NCI-H1105 treated with DMSO at 0.1 percent for 48 hours (cell line): ENCODE measurements around the gene PARD3.

Source experiments
- DNase-seq: peaks from one replicate; lab custom pipeline; 2025; lab: John Stamatoyannopoulos, UW

The PARD3 gene

GRCh38 chr10:34537629-34538231 is 277.4 kb downstream of the PARD3 start:
- no peak for DNase-seq

- no peak for DNase-seq
Measured at GRCh38 chr10:34535872-34536271, 279.2 kb downstream of the PARD3 start.

- no peak for DNase-seq
Measured at GRCh38 chr10:34530778-34531177, 284.3 kb downstream of the PARD3 start.

GRCh38 chr10:34528320-34528719 is 286.8 kb downstream of the PARD3 start:
- no peak for DNase-seq

GRCh38 chr10:34526758-34527730 is 288.1 kb downstream of the PARD3 start:
- no peak for DNase-seq

GRCh38 chr10:34526186-34526585 is 288.9 kb downstream of the PARD3 start:
- no peak for DNase-seq

DNA sequence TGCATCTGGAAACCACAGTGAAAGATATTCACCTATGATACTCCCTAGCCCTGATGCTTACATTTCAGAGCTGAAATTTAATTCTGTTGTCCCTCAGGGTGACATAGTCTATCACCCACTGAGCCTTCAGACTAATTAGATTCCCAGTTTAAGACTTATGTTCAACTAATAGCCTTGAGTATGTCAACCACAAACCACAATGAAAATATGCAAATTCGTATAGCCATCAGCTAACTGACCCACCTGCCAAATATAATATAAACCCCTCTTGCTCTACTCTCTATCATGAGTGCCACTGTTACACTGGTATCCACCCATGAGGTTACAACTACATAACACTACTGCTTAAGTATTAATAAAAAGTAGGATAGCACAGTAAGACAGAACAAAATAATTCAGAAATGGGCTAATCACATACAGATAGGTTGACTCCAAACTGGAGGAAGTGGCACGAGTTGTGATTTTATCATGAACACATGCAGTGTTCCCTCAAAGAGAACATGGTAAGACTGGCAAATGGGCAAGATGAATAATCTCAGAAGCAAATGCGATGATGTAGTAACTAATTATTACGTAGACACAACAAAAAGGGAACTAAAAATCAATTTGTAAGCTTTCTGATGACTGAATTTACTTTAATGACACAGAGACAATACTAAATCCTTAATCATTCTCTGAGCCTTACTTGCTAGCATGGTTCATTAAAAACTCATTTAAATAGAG is 290.6 kb downstream of the PARD3 start:
- DNase-seq: no peak

DNA sequence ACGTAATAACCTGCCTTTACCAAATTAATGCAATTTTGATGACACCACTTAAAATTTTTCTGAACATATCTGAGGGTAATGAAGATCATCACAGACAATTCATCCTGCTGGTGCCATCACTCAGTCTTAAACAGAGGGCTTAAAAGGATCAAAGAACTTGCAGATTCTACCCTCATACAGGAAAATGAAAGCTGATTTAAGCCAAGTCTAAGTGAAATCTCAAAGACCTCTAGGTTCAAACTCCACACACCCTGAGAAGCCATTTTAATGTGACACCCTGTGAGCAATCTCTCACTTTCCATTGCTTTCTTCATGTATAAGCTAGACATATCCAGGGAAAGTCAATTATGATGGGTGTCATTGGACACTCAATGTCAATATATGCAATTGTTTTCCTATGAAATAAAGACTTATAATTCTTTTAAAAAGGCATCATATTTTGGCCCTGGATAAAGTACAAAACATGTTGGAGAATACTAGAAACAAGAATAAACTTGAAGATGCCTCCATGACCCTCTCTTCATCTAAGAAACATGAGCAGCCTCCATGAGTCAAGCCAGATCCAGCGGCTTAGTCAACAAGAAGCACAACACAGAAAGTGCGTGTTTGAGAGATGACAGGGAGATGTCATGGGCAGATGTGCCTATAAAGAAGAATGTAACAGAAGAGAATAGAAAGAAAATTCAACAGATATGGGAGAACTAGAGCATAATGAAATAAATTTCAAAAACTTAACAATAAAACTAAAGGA is 291.9 kb downstream of the PARD3 start:
- DNase-seq: no peak

DNA sequence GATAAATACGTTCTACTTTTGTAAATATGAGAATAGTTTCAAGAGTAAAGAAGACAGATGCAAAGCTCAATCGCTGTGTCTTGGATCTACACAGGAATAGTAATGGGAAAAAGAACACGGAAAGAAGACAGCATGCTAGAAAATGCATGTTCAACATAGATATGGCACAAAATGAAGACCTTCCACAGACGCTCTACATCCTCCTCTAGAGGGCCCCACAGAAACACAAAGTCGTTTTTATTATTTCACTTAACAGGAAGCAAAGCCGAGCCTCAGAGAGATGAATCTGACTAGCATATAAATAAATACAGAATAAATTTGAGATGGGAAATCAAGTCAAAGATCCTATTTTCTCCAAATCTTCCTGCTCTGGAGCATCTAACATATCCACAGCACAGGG is 292.6 kb downstream of the PARD3 start:
- DNase-seq: peak; percentile 2

DNA sequence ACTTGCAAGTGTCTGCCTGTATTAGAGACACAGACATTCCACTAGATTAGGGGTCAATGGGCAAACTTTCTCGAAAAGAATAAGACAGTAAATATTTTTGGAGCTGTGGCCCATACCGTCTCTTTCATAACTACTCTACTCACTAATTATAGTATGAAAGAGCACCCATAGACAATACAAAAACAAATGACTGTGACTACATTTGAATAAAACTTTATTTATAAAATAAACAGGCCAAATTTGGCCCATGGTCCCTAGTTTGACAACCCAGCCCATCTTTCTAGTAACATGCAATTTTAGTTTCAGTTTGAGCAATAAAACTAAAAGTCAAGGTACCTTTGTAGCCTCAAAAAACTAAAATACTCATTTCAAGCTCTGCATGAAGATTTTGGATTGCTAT is 294.6 kb downstream of the PARD3 start:
- no peak for DNase-seq

- DNase-seq: no peak
Measured at GRCh38 chr10:34520084-34520483, 295.0 kb downstream of the PARD3 start.

- no peak for DNase-seq
Measured at GRCh38 chr10:34514290-34514689, 300.8 kb downstream of the PARD3 start.

- no peak for DNase-seq
Measured at GRCh38 chr10:34513636-34514035, 301.5 kb downstream of the PARD3 start.

DNA sequence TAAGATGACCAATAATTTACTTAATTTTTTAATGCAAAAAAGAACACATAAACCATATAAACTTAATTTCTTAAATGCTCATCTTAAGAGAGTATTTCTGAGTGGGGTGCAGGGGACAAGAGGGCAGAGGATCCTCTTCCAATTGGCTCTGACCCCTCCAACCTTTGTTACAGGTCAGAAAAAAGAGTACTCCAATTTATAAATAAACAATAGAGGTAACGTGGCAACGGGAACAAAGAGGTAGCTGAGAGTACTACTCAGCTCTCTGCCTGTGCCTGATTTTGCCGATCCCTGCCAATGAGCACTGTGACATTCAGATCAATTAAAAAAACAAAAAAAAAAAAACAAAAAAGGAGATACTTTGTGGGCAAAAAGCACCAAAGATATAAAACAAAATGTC is 307.9 kb downstream of the PARD3 start:
- peak; percentile 95 for DNase-seq

DNA sequence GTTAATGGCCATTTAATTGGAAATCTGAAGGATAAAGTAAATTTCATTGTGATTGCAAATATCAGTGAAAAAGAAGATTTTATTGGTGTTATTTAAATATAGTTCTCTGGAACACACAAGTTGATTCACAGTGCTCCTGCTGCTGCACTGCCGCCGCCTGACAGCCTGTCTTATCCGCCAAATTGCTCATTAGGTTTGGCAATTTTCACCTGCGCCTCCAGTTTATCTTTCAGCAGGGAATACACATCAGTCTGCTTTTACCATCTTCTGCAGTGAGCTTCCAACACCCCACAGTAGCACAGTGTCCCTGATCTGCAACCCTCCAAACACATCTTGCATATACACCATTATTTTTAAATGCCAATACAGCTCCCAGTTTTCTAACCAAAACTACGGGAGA is 308.3 kb downstream of the PARD3 start:
- peak; percentile 60 for DNase-seq

GRCh38 chr10:34505338-34505737 is 309.8 kb downstream of the PARD3 start:
- no peak for DNase-seq

DNA sequence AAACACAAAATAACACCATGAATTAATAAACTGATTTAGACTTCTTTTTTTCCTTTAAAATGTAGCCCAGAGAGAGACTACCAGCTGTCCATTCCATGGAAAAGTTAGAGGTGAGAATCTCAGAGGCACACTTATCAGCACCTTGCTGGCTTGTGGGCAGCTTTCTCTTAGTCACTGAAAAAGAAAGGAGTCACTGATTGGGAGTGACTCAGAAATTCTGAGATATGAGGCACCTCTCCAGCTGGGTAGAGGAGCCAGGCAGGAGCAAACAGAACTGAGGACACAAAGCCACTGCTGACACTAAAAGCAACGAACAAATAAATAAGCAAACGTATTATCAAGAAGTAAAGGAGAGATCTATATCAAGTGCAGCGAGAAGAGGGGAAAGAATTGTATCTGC is 310.6 kb downstream of the PARD3 start:
- peak; percentile 21 for DNase-seq

GRCh38 chr10:34503704-34504103 is 311.4 kb downstream of the PARD3 start:
- no peak for DNase-seq

DNA sequence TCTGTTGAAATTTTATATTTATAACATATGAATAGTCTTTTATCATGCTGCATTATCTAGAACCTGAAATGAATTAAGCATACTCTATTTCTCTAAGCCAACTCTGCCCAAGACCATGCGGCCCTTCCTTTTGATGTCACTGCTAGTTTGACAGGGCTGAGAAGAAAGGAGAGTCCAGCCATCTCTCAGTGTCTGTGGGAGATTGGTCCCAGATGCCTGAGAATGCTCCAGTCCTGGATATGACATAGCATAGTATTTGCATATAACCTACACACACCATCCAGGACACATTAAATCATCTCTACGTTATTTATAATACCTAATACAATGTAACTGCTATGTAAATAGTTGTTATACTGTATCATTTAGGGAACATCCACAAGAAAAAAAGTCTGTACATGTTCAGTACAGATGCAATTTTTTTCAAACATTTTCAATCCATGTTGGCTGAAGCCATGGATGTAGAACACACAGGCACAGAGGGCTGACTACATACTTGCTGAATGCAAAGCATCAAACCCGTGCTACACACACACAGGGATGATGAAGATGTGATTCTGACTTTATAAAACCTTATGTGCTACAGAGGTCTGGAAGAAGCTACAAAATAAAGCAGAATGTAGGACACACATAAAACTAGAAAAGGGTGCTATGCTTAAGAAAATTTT is 315.4 kb downstream of the PARD3 start:
- DNase-seq: no peak

- no peak for DNase-seq
Measured at GRCh38 chr10:34498821-34499220, 316.3 kb downstream of the PARD3 start.

- no peak for DNase-seq
Measured at GRCh38 chr10:34495938-34496337, 319.2 kb downstream of the PARD3 start.
